Activated naive CD4-positive, alpha-beta T cell treated with anti-CD3 and anti-CD28 coated beads, Interleukin-2, amount 50 U/mL, for 24 hours (primary cell): ENCODE data around the gene BRINP3.

Experiments used
- H3K27ac Mint-ChIP-seq: one replicate; pipeline ENCODE4 v1.8.0; 2021; ENCODE audit warnings: mild to moderate bottlenecking, mixed read lengths
- H3K27me3 Mint-ChIP-seq: one replicate; pipeline ENCODE4 v1.8.0; 2021; ENCODE audit warnings: mixed read lengths
- H3K36me3 Mint-ChIP-seq: one replicate; pipeline ENCODE4 v1.8.0; 2021; ENCODE audit warnings: mixed read lengths
- H3K4me1 Mint-ChIP-seq: one replicate; pipeline ENCODE4 v1.8.0; 2021; ENCODE audit warnings: mixed read lengths
- H3K4me3 Mint-ChIP-seq: one replicate; pipeline ENCODE4 v1.8.0; 2021; ENCODE audit warnings: mild to moderate bottlenecking, mixed read lengths
- H3K9me3 Mint-ChIP-seq: one replicate; pipeline ENCODE4 v1.8.0; 2021; ENCODE audit warnings: mixed read lengths

BRINP3 gene

GRCh38 chr1:190303501-190303900, 174.2 kb downstream of the BRINP3 start:
- no peak overlapping the region for H3K4me3 Mint-ChIP-seq
- peaks cover 7% of the 10 kb centered on the region for H3K9me3 Mint-ChIP-seq
- no peaks in the 10 kb centered on the region for H3K27me3 Mint-ChIP-seq
- no peaks in the 10 kb centered on the region for H3K4me1 Mint-ChIP-seq
- H3K36me3 Mint-ChIP-seq: no peaks in the 10 kb centered on the region
- no peak overlapping the region for H3K27ac Mint-ChIP-seq

- Mint-ChIP-seq H3K27me3 (no peaks in the 10 kb centered on the region), H3K27ac (no peak overlapping the region), H3K4me1 (no peaks in the 10 kb centered on the region), H3K9me3 (peaks cover 7% of the 10 kb centered on the region), H3K4me3 (no peak overlapping the region), H3K36me3 (no peaks in the 10 kb centered on the region)
Measured at GRCh38 chr1:190296453-190296852, 181.2 kb downstream of the BRINP3 start.

- no peak overlapping the region for H3K4me3 Mint-ChIP-seq
- no peaks in the 10 kb centered on the region for H3K36me3 Mint-ChIP-seq
- H3K9me3 Mint-ChIP-seq: peaks cover 7% of the 10 kb centered on the region
- H3K27me3 Mint-ChIP-seq: no peaks in the 10 kb centered on the region
- H3K4me1 Mint-ChIP-seq: no peaks in the 10 kb centered on the region
- peak overlapping the region; percentile 55 for H3K27ac Mint-ChIP-seq
Measured at GRCh38 chr1:190289897-190290296, 187.8 kb downstream of the BRINP3 start.

GRCh38 chr1:190286111-190286510, 191.6 kb downstream of the BRINP3 start:
- peaks cover 4% of the 10 kb centered on the region for H3K9me3 Mint-ChIP-seq
- no peak overlapping the region for H3K27ac Mint-ChIP-seq
- H3K4me3 Mint-ChIP-seq: no peak overlapping the region
- H3K27me3 Mint-ChIP-seq: no peaks in the 10 kb centered on the region
- no peaks in the 10 kb centered on the region for H3K36me3 Mint-ChIP-seq
- H3K4me1 Mint-ChIP-seq: no peaks in the 10 kb centered on the region

- no peak overlapping the region for H3K27ac Mint-ChIP-seq
- no peaks in the 10 kb centered on the region for H3K4me1 Mint-ChIP-seq
- peaks cover 6% of the 10 kb centered on the region for H3K9me3 Mint-ChIP-seq
- no peaks in the 10 kb centered on the region for H3K27me3 Mint-ChIP-seq
- H3K36me3 Mint-ChIP-seq: no peaks in the 10 kb centered on the region
- no peak overlapping the region for H3K4me3 Mint-ChIP-seq
Measured at GRCh38 chr1:190277107-190277506, 200.6 kb downstream of the BRINP3 start.

GRCh38 chr1:190274721-190275120, 202.9 kb downstream of the BRINP3 start:
- Mint-ChIP-seq H3K9me3 (no peaks in the 10 kb centered on the region), H3K4me3 (no peak overlapping the region), H3K4me1 (no peaks in the 10 kb centered on the region), H3K36me3 (no peaks in the 10 kb centered on the region), H3K27me3 (no peaks in the 10 kb centered on the region), H3K27ac (no peak overlapping the region)

- Mint-ChIP-seq H3K4me1 (no peaks in the 10 kb centered on the region), H3K27me3 (no peaks in the 10 kb centered on the region), H3K27ac (no peak overlapping the region), H3K9me3 (peaks cover 9% of the 10 kb centered on the region), H3K36me3 (no peaks in the 10 kb centered on the region), H3K4me3 (no peak overlapping the region)
Measured at GRCh38 chr1:190273161-190273560, 204.5 kb downstream of the BRINP3 start.

GRCh38 chr1:190262538-190262937, 215.1 kb downstream of the BRINP3 start:
- Mint-ChIP-seq H3K9me3 (peaks cover 13% of the 10 kb centered on the region), H3K4me3 (no peak overlapping the region), H3K36me3 (no peaks in the 10 kb centered on the region), H3K27me3 (no peaks in the 10 kb centered on the region), H3K27ac (no peak overlapping the region), H3K4me1 (no peaks in the 10 kb centered on the region)

GRCh38 chr1:190259424-190259823, 218.2 kb downstream of the BRINP3 start:
- Mint-ChIP-seq H3K9me3 (peaks cover 20% of the 10 kb centered on the region), H3K36me3 (peaks cover 2% of the 10 kb centered on the region), H3K27ac (no peak overlapping the region), H3K4me1 (no peaks in the 10 kb centered on the region), H3K27me3 (no peaks in the 10 kb centered on the region), H3K4me3 (no peak overlapping the region)

GRCh38 chr1:190258003-190258402, 219.7 kb downstream of the BRINP3 start:
- H3K36me3 Mint-ChIP-seq: peaks cover 2% of the 10 kb centered on the region
- no peaks in the 10 kb centered on the region for H3K4me1 Mint-ChIP-seq
- no peaks in the 10 kb centered on the region for H3K27me3 Mint-ChIP-seq
- H3K4me3 Mint-ChIP-seq: no peak overlapping the region
- H3K27ac Mint-ChIP-seq: no peak overlapping the region
- peaks cover 15% of the 10 kb centered on the region for H3K9me3 Mint-ChIP-seq

- H3K27ac Mint-ChIP-seq: no peak overlapping the region
- peaks cover under 1% of the 10 kb centered on the region for H3K36me3 Mint-ChIP-seq
- H3K4me1 Mint-ChIP-seq: no peaks in the 10 kb centered on the region
- peaks cover 23% of the 10 kb centered on the region for H3K9me3 Mint-ChIP-seq
- no peaks in the 10 kb centered on the region for H3K27me3 Mint-ChIP-seq
- H3K4me3 Mint-ChIP-seq: no peak overlapping the region
Measured at GRCh38 chr1:190252046-190252445, 225.6 kb downstream of the BRINP3 start.

GRCh38 chr1:190250368-190250767, 227.3 kb downstream of the BRINP3 start:
- Mint-ChIP-seq H3K4me3 (no peak overlapping the region), H3K27me3 (no peaks in the 10 kb centered on the region), H3K4me1 (no peaks in the 10 kb centered on the region), H3K9me3 (peaks cover 16% of the 10 kb centered on the region), H3K27ac (no peak overlapping the region), H3K36me3 (no peaks in the 10 kb centered on the region)

GRCh38 chr1:190244406-190244805, 233.3 kb downstream of the BRINP3 start:
- Mint-ChIP-seq H3K36me3 (no peaks in the 10 kb centered on the region), H3K27ac (no peak overlapping the region), H3K27me3 (no peaks in the 10 kb centered on the region), H3K4me1 (no peaks in the 10 kb centered on the region), H3K4me3 (no peak overlapping the region), H3K9me3 (peaks cover 9% of the 10 kb centered on the region)

GRCh38 chr1:190243056-190243455, 234.6 kb downstream of the BRINP3 start:
- no peaks in the 10 kb centered on the region for H3K27me3 Mint-ChIP-seq
- no peak overlapping the region for H3K27ac Mint-ChIP-seq
- no peak overlapping the region for H3K4me3 Mint-ChIP-seq
- peaks cover 4% of the 10 kb centered on the region for H3K9me3 Mint-ChIP-seq
- H3K4me1 Mint-ChIP-seq: no peaks in the 10 kb centered on the region
- H3K36me3 Mint-ChIP-seq: no peaks in the 10 kb centered on the region

- Mint-ChIP-seq H3K4me1 (no peaks in the 10 kb centered on the region), H3K27ac (no peak overlapping the region), H3K4me3 (no peak overlapping the region), H3K9me3 (peaks cover 14% of the 10 kb centered on the region), H3K36me3 (no peaks in the 10 kb centered on the region), H3K27me3 (no peaks in the 10 kb centered on the region)
Measured at GRCh38 chr1:190226006-190226405, 251.7 kb downstream of the BRINP3 start.

GRCh38 chr1:190212450-190212849, 265.2 kb downstream of the BRINP3 start:
- Mint-ChIP-seq H3K36me3 (no peaks in the 10 kb centered on the region), H3K27me3 (no peaks in the 10 kb centered on the region), H3K27ac (no peak overlapping the region), H3K9me3 (no peaks in the 10 kb centered on the region), H3K4me3 (no peak overlapping the region), H3K4me1 (no peaks in the 10 kb centered on the region)

GRCh38 chr1:190207733-190208132, 269.9 kb downstream of the BRINP3 start:
- H3K36me3 Mint-ChIP-seq: no peaks in the 10 kb centered on the region
- no peaks in the 10 kb centered on the region for H3K9me3 Mint-ChIP-seq
- no peaks in the 10 kb centered on the region for H3K4me1 Mint-ChIP-seq
- H3K27me3 Mint-ChIP-seq: no peaks in the 10 kb centered on the region
- no peak overlapping the region for H3K27ac Mint-ChIP-seq
- H3K4me3 Mint-ChIP-seq: no peak overlapping the region
